Nephron progenitor cell (in vitro differentiated cells): ENCODE results near the gene LHB.

ENCODE experiments used
- DNase-seq: peaks from one replicate; pipeline ENCODE4 v3.0.0; 2021
- H3K27ac Mint-ChIP-seq: 2 replicates; pipeline ENCODE4 v1.8.0; 2021; ENCODE audit warnings: mild to moderate bottlenecking, moderate library complexity, mixed read lengths
- H3K27me3 Mint-ChIP-seq: 2 replicates; pipeline ENCODE4 v1.8.0; 2021; ENCODE audit warnings: mild to moderate bottlenecking, low read depth, mixed read lengths; ENCODE audit not compliant: poor library complexity
- H3K36me3 Mint-ChIP-seq: 2 replicates; pipeline ENCODE4 v1.8.0; 2021; ENCODE audit warnings: low read depth, mixed read lengths
- H3K4me1 Mint-ChIP-seq: 2 replicates; pipeline ENCODE4 v1.8.0; 2021; ENCODE audit warnings: mixed read lengths
- H3K4me3 Mint-ChIP-seq: 2 replicates; pipeline ENCODE4 v1.8.0; 2021; ENCODE audit warnings: mild to moderate bottlenecking, moderate library complexity, mixed read lengths
- H3K9me3 Mint-ChIP-seq: 2 replicates; pipeline ENCODE4 v1.8.0; 2021; ENCODE audit warnings: mild to moderate bottlenecking, moderate library complexity, mixed read lengths
- TF ChIP-seq, protein P1 (sequence below): fragments of 200-600 bp; sonication (generic); IDR thresholded peaks from 2 replicates; pipeline ENCODE4 v1.5.0; 2021; ENCODE audit warnings: antibody characterized with exemption

Gene LHB

DNA sequence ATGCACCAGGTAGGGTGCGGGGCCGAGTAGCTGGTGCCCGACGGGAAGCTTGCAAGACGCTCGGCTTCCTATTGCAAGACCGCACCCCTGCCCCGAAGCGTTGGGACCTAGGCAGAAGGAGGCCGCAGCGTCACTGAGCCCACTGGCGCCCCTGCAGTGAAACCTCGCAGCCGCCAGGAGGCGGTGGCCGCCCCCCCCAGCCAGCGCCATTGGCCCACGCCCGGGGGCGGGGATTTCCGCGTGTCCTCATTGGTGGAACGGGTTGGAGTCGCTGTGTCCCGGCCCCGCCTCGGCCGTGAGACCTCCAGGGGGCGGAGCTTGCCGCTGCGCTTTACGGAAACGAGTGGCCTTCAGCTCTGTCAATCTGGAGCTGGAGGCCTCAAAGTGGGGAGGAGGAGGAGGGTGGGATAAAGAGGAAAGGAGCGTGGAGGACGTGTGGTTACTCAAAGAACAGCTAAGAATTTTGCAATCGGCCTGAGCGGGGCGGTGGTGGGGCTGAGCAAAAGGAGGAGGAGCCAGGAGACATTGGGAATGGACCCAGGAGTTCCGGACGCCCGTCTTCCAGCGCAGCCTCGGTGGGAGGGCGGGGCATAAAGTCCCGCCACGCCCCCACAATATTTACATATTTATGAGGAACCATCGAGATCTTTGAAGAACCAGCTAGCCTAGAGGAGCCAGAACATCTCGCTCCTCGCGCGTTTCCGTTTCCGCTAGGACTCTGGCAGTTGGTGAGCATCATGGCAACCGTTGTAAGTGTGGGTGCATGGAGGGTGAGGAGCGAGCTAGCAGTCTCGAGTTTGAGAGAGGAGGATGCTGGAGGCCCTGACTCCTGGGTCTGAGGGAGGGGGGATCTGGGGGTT lies 23.5 kb downstream of the LHB start, which contains the start of the genes GYS1 and RUVBL2:
Gene GYS1 (minus strand): TSS at position 135 of the 860 bp plus-strand sequence. CDS start 197 bp downstream, outside the sequence.
Gene RUVBL2 (plus strand): TSS at position 713 of the 860 bp plus-strand sequence. CDS start 25 bp downstream, at position 738.
- H3K36me3 Mint-ChIP-seq: peaks cover 24% of the 10 kb centered on the region
- peak within 1 kb of the TSS; percentile 99 for H3K27ac Mint-ChIP-seq
- peak; percentile 99 for DNase-seq
- peaks cover 43% of the 10 kb centered on the region for H3K4me1 Mint-ChIP-seq
- H3K27me3 Mint-ChIP-seq: no peaks in the 10 kb centered on the region
- H3K9me3 Mint-ChIP-seq: no peaks in the 10 kb centered on the region
- H3K4me3 Mint-ChIP-seq: peak within 1 kb of the TSS; percentile 98
- TF ChIP-seq, protein P1, sequence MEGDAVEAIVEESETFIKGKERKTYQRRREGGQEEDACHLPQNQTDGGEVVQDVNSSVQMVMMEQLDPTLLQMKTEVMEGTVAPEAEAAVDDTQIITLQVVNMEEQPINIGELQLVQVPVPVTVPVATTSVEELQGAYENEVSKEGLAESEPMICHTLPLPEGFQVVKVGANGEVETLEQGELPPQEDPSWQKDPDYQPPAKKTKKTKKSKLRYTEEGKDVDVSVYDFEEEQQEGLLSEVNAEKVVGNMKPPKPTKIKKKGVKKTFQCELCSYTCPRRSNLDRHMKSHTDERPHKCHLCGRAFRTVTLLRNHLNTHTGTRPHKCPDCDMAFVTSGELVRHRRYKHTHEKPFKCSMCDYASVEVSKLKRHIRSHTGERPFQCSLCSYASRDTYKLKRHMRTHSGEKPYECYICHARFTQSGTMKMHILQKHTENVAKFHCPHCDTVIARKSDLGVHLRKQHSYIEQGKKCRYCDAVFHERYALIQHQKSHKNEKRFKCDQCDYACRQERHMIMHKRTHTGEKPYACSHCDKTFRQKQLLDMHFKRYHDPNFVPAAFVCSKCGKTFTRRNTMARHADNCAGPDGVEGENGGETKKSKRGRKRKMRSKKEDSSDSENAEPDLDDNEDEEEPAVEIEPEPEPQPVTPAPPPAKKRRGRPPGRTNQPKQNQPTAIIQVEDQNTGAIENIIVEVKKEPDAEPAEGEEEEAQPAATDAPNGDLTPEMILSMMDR: peak; percentile 98

DNA sequence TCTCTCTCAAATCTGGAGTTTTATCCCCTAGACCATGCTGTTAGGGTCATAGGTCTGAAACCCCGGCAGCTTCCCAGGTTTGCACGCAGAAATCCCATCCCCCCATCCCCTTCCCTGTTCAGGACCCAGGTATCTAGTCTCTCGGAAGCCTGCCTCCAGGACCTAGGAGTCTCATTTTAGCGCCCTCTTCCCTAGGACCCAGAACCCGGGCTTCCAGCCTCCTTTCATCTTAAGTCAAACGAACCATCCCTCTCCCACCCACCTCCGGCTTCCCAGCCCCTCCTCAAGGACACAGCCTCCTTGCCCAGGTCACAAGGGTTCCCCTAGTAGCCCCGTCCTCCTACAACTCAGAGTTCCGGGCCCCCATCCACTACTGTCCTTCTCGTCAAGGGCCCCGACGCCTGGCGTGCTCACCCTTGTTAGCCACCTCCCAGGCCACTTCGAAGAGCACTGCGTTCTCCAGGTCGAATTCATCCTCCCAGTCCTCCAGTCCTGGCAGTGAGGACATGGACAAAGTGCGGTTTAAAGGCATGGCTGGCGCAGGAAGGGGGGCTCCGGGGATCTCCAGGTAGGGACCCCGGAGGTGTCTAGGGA lies 24.2 kb downstream of the LHB start:
- Mint-ChIP-seq H3K4me1 (peaks cover 43% of the 10 kb centered on the region), H3K27me3 (no peaks in the 10 kb centered on the region), H3K27ac (peak overlapping the region; percentile 99), H3K36me3 (peaks cover 30% of the 10 kb centered on the region), H3K9me3 (no peaks in the 10 kb centered on the region), H3K4me3 (peak overlapping the region; percentile 98)
- DNase-seq: no peak
- TF ChIP-seq, protein P1: no peak

DNA sequence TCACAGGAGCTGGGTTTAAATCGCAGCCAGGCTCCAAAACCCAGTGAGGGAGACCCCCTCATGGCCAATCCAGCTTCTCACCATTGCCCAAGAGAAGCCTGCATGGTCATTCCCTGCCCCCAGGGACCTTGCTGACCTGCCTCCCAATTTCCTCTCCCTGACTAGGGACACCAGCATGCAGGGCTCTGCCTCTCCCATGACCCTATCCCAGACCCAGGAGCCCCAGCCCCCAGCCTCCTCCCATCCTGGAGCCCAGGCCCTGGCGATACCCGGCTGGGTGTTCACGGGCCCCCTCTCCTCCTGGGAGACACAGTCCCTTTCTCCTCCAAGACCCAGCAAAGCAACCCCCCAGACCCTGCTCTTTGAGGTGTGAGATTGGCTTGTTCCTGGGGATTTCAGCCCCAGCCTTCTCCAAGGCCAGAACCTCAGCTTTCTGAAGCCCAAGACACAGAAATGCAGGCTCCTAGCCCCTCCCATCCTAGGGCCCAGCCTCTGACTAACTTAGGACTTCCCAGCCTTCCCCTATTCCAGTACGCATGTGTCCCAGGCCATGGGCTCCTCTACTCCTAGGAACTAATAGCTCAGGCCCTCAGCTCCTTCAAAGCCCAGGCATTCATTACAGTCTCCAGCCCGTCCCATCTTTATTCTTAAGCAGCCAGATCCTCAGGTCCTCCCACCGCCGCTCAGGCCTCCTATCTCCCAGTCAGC lies 24.9 kb downstream of the LHB start:
- DNase-seq: no peak
- Mint-ChIP-seq H3K4me1 (peaks cover 43% of the 10 kb centered on the region), H3K4me3 (peak overlapping the region; percentile 98)

GRCh38 chr19:48991011-48991609 lies 25.8 kb downstream of the LHB start:
- H3K27me3 Mint-ChIP-seq: no peaks in the 10 kb centered on the region
- H3K27ac Mint-ChIP-seq: peak overlapping the region; percentile 59
- TF ChIP-seq, protein P1: no peak
- peaks cover 43% of the 10 kb centered on the region for H3K4me1 Mint-ChIP-seq
- H3K9me3 Mint-ChIP-seq: no peaks in the 10 kb centered on the region
- H3K4me3 Mint-ChIP-seq: peak overlapping the region; percentile 98
- H3K36me3 Mint-ChIP-seq: peaks cover 38% of the 10 kb centered on the region
- DNase-seq: no peak

More for the DNA sequence above, 24.9 kb downstream of the LHB start:
- H3K27me3 Mint-ChIP-seq: no peaks in the 10 kb centered on the region
- TF ChIP-seq, protein P1: no peak
- H3K9me3 Mint-ChIP-seq: no peaks in the 10 kb centered on the region
- peak overlapping the region; percentile 99 for H3K27ac Mint-ChIP-seq
- peaks cover 34% of the 10 kb centered on the region for H3K36me3 Mint-ChIP-seq

DNA sequence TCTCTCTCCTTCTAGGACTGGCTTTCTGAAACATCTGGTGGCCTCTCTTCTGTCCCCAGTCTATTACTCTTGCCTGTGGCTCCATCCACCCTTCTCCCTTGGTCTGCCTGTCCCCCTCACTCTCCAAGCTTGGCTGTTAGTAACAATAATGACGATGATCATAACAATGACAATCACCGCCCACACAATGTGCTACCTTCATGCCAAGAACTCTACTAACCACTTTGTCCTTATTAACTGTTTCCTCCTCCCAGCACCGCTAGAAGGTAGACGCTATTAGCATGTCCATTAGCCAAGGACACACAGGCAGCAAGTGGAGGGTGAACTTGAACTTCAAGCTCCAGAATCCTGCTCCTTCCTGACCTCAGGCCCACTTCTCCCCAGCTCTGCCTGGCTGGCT lies 26.5 kb downstream of the LHB start:
- H3K27ac Mint-ChIP-seq: peak overlapping the region; percentile 23
- peaks cover 42% of the 10 kb centered on the region for H3K4me1 Mint-ChIP-seq
- DNase-seq: no peak
- H3K36me3 Mint-ChIP-seq: peaks cover 43% of the 10 kb centered on the region
- TF ChIP-seq, protein P1: no peak
- no peaks in the 10 kb centered on the region for H3K9me3 Mint-ChIP-seq
- no peaks in the 10 kb centered on the region for H3K27me3 Mint-ChIP-seq
- peak overlapping the region; percentile 36 for H3K4me3 Mint-ChIP-seq
